HG03064 (cell line): ENCODE measurements around the gene NCBP2.

Source experiments
- ATAC-seq: cut with Tn5 transposase; IDR thresholded peaks from one replicate; pipeline ENCODE4 v1.9.1; 2021; ENCODE audit warnings: low read depth; ENCODE audit not compliant: unreplicated experiment

NCBP2 gene

DNA sequence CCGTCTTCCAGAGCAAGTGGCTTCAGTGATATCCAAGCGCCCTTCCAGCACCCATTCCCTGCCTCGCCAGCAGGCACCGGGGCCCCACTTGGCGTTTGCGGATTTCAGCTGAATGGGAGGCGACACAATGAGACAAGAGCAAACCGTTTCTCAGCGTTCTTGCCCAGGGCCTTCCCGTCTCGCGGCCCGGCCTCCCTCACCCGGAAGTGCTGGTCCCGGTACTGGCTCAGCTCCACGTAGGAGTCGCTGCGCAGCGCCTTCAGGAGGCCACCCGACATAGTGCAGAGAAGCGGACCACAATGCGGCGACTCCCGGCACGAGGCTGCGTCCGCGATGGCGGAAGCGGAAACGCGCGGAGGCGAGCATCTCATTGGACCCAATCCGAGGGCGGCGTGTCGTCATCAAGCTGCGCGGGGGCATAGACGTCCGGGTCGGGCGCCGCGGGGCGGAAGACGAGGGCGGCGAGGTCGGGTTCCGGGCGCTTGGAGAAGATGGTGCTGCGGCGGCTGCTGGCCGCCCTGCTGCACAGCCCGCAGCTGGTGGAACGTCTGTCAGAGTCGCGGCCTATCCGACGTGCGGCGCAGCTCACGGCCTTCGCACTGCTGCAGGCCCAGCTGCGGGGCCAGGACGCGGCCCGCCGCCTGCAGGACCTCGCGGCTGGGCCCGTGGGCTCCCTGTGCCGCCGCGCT lies at the start of gene NCBP2:
Gene NCBP2 (minus strand): TSS at position 303 of the 689 bp plus-strand sequence. CDS start 25 bp downstream, at position 278.
- peak; percentile 89 for ATAC-seq

DNA sequence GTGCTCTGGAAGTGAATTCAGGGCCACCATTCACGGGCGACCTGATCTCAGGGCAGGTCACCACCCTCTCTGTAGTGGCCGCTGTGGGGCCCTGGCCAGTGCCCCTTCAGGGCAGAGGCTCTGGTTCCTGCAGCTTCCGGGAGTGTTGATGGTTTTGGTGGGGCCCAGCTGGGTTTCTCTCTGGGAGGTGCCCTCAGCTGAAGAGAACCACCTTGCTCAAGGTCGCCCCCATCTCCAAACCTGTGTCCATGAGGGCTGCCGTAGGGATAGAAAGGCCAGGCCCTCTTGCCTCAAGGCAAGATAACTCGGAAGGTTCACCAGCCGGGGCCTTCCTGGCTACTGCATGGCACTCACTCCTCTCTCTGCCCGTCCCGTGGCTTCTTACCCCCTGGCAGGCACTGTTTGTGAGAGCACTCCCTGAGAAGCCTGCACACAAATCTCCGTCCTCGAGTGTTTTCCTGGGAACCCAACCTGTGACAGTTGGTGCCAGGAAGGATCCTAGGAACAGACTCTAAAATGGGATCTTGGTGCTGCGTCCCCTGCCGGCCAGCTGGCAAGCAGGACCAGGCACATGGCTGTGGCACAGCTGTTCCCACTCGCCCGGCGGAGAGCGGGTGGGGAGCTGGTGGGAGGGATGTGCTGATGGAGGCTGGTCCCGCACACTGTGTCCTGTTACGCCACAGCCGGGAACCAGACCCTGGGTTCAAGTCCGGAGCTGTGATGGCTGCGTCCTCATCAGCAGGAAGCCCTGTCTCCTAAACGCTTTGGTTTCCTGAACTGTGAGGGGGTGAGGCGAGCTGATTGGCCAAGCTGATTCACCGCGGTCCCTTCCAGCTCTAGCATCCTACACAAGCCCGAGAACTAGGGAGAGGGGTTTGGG lies 49.5 kb upstream of the NCBP2 start:
- no peak for ATAC-seq

- ATAC-seq, result no peak
Measured at GRCh38 chr3:196990601-196991007, 48.3 kb upstream of the NCBP2 start.

DNA sequence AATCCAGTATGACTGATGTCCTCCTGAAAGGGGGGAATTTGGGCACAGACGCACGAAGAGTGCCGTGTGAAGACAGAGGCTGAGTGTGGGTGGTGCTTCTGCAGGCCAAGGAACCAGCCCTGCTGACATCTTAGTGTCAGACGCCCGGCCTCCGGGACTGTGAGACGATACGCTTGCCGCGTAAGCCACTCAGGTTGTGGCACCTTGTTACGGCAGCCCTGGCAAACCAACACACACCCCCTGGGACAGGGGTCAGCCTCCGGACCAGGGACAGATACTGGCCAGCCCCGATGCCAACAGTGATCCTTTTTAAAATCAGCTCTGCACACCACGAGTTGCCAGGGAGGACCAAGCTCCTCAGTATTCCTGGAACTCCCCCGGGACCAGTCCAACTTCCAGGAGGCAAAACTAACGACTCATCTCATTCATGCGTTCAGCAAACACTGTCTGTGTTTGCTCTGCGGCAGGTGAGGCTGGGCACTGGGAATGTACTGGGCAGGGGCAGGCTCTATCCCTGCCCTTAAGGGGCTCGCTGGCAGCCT lies 47.5 kb upstream of the NCBP2 start:
- no peak for ATAC-seq

DNA sequence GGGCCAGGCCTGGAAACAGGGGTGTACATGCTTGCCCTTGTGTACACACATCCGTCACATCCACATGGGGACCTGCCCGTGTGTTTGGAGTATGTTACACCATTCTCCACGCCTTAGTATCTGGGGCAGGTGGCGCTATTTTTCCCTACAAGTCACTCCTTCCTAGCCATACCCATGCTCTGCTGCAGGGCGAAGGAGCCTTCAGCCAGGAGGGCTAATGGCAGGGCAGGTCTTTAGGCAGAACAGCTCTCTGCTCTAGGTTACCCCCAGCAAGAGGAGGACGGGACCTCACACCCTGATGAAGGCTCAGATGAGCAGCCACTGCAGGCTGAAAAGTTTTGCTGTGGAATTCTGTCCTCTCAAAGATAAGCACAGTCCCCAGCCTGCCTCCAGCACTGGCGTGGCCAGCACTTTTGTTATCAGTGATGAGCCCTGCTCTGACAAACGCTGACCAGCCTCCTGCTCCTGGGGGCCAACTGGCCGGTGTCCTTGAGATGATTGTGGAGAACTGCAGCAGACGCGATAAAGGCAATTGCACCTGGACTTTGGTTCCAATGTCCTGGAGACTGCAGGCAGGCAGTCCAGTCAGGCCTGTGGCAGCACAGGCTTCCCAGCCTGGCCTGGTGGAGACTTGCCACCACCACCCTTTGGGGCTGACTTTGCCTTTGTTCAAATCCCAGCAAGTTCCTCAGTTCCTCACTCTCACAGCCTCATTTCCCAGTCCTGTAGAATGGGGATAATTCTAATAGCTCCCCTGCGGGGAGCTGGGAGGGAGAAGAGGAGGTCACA lies 46.1 kb upstream of the NCBP2 start:
- ATAC-seq, result no peak

DNA sequence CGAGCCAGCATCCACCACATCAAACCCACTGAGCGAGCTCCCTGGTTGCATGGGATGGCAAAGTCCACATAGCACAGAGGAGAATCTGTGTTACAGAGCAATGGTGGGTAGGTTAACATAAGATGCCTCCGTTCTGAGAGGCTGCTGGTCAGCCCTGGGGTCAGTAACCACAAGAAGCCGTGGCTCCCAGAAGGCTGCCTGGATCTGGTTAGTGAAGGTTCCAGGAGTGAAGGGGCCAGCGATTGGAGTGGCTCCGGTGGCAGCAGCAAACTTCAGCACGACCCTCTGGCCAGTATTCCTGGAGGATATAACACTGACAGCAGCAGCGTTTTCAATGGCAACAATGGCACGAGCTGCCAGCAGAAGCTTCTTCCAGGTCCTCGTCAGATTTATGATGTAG lies 44.7 kb upstream of the NCBP2 start:
- ATAC-seq, result no peak

DNA sequence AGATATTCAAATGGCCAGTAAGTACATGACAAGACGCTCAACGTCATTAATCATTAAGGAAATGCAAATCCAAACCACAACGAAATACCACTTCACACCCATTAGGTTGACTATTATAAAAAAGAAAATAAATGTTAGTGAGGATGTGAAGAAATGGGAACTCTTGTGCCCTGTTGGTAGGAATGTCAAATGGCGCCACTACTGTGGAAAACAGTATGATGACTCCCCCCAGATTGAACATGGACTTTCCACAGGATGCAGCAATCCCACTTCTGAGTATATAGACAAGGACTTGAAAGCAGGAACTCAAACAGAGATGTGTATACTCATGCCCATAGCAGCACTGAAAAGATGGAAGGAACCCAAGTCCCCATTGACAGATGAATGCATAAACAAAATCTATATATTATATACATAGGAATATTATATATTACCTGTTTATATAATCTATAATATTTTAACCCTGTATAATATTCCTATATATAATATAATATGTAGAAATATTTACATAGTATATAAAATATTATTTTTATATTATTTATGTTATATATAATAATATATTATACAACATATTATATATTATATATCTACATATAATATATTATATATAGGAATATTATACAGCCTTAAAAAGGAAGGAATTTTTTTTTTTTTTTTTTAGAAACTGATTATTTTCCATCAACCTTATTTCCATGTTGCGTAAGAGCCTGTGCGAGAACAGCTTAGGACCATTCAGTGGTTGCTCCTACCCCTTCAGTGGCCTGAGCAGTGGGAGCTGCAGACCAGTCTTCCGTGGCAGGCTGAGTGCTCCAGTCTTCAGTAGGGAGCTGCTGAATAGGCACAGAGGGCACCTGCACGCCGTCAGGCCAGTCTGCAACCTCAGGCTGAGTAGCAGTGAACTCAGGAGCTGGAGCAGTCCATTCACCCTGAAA lies 43.9 kb upstream of the NCBP2 start:
- no peak for ATAC-seq

DNA sequence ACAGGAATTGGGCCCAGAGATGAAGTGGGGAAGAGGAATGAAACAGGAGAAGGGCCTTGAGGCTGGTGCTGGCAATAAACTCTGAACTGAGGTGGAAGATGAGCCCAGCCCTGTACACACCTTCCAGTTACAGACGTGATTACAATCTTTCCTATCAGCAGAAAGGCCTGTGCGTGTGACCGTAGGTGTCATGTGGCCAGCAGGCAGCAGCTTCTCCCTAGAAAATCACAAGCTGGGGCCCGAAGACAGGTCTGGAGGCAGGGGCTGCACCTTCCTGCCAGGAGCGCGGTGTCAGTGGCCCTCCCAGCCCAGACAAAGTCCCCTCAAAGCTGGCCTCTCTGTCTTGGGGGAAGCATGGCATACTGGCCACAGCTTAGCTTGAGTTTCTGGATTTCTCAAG lies 43.0 kb upstream of the NCBP2 start:
- ATAC-seq, result no peak

DNA sequence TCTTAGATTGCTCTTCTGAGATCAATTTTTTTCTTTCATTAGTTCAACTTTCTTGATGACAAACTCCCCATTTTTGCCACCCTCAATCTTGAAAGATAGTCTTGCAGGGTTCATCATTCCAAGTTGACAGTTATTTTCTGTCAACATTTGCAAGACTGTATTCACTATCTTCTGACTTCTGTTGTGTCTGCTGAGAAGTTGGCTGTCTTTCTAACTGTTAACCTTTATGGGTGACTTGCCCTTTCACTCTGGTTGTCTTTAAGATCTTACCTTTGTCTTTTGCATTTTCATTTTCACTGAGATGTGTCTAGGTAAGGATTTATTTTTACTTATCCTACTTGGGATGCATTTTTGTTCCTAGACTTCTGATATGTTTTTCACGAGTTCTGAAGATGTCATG lies 40.9 kb upstream of the NCBP2 start:
- no peak for ATAC-seq

DNA sequence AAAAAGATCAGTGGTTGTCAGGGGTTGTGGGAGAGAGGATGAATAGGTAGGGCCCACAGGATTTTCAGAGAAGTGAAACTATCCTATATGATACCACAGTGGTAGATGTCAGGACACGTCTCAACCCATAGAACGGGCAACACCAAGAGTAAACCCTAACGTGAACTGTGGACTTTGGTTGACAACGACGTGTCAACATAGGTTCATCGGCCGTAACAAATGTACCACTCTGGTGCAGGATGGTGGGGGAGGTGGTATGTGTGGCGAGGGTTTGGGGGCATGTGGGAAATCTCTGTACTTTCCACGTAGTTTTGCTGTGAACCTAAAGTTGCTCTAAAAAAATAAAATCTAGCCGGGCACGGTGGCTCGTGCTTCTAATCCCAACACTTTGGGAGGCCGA lies 39.3 kb upstream of the NCBP2 start:
- ATAC-seq, result no peak

GRCh38 chr3:196979545-196979944 lies 37.2 kb upstream of the NCBP2 start:
- no peak for ATAC-seq

- no peak for ATAC-seq
Measured at GRCh38 chr3:196976941-196977340, 34.6 kb upstream of the NCBP2 start.

DNA sequence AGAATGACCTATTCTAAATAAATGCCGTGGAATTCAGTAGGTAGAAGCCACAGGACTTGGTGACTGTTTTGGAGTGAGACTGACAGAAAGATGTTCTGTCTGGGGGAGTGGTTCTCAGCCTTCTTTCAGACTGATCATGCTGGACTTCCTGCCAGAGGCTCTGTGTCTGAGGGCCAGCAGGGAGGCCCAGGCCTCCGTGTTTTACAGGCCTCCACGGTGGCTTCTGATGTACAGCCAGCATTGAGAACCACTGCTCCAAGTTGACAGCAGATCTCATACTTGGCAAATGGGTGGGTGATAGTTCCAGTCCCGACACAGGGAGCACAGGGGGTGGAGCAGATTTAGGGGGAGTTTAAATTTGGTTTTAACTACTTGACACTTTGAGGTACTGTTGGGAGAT lies 33.0 kb upstream of the NCBP2 start:
- ATAC-seq, result no peak

DNA sequence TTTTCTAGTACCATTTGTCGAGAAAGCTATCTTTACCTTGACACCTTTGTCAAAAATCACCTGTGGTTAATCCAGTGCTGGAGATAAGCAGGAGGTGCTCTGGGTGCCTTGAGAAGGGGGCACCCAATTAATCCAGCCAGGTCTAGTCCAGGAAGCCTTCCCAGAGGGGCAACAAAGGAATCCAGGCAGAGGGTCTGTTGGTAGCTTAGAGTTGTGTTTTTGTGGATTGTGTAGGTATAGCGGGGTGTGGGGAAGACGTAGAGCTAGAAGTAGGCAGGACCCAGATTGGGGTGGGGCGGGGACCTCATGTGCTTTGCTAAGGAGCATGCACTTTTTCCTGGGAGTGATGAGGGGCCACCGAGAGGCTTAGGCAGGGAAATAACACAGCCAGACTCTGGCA lies 32.3 kb upstream of the NCBP2 start:
- ATAC-seq, result no peak

- ATAC-seq, result no peak
Measured at GRCh38 chr3:196971094-196971698, 28.9 kb upstream of the NCBP2 start.

- ATAC-seq, result no peak
Measured at GRCh38 chr3:196970547-196971093, 28.3 kb upstream of the NCBP2 start.

GRCh38 chr3:196969660-196970546 lies 27.6 kb upstream of the NCBP2 start:
- ATAC-seq, result peak; percentile 60

- ATAC-seq, result peak; percentile 49
Measured at GRCh38 chr3:196969134-196969659, 26.9 kb upstream of the NCBP2 start.
